Right lobe of liver (tissue), 6 donors: ENCODE data around the gene CCR8. TPM values are rescaled to one million over a fixed set of nuclear protein-coding genes. Genes with fewer than 3 reads are reported as not detected.
"Not testable (repeated sequence)": the region's sequence is repeated elsewhere in the genome, so short reads cannot be mapped to it uniquely, and the experiment has no call there.

Experiments
- ATAC-seq, 4 donors: fragments of 200-7000 bp; cut with Tn5 transposase; one replicate each; pipeline ENCODE4 v1.9.1; 2020; ENCODE audit warnings: mild to moderate bottlenecking in 4 of 4, moderate library complexity in 4 of 4
- DNase-seq, 3 donors: peaks; one replicate each; pipeline ENCODE4 v3.0.0-alpha.2; 2020
- H3K27ac ChIP-seq, 3 donors: fragments of 200-600 bp; one replicate each; pipeline ENCODE4 v1.8.0; 2022
- H3K27me3 ChIP-seq, 2 donors: fragments of 200-600 bp; one replicate each; pipeline ENCODE4 v1.8.0; 2022
- H3K36me3 ChIP-seq, 4 donors: fragments of 200-600 bp; sonication (generic) in 1 of 4; one replicate each; pipeline versions ENCODE4 v1.5.1 to v1.8.0; 2017 to 2022; ENCODE audit warnings: control low read depth in 1 of 4
- H3K4me1 ChIP-seq, 4 donors: fragments of 200-600 bp; sonication (generic) in 1 of 4; one replicate each; pipeline versions ENCODE4 v1.5.1 to v1.8.0; 2017 to 2022; ENCODE audit warnings: control low read depth in 1 of 4
- H3K4me3 ChIP-seq, 3 donors: fragments of 200-600 bp; one replicate each; pipeline ENCODE4 v1.8.0; 2022
- H3K9me3 ChIP-seq, 4 donors: fragments of 200-600 bp; sonication (generic) in 1 of 4; one replicate each; pipeline versions ENCODE4 v1.5.1 to v1.8.0; 2017 to 2022; ENCODE audit warnings: control low read depth in 1 of 4
- CTCF ChIP-seq, 4 donors: fragments of 200-600 bp in 3 of 4; fragments of 450-650 bp in 1 of 4; IDR thresholded peaks; one replicate each; pipeline versions ENCODE4 v1.5.1 to v1.8.0; 2016 to 2022; ENCODE audit warnings: antibody characterized with exemption in 4 of 4, mild to moderate bottlenecking in 2 of 4
- POLR2A ChIP-seq: fragments of 450-650 bp; IDR thresholded peaks from one replicate; pipeline ENCODE4 v1.6.1; 2017; ENCODE audit warnings: antibody characterized with exemption, mild to moderate bottlenecking
- WGBS: methylation state at CpG from one replicate; pipeline ENCODE4 v1.1.6; 2018; ENCODE audit warnings: low coverage, low lambda C conversion rate; ENCODE audit not compliant: insufficient coverage; ENCODE audit errors: missing lambda C conversion rate; 5-methylcytosine and 5-hydroxymethylcytosine counted together
- intact Hi-C, 2 donors: fragments of 100-400 bp; cut with DNase I; formaldehyde crosslinking; loops; one replicate each; pipeline versions ENCODE4 v1.11.2 to v1.14.1; 2022
- total RNA-seq, 6 experiments: library from RNA; depleted of rRNA in 2 of 6; stranded (reverse); fragments of >200 nt in 2 of 6; fragmentation: NEBNext Ultra II Directional in 3 of 6; extraction: Animal tissue kit (Norgen Biotek cat#: 25700) in 3 of 6; gene quantifications; one replicate each; pipeline versions ENCODE4 v1.1.0 to v1.2.4, GENCODE V29; 2016 to 2023
- donor health status: DM: no; HTN: yes; CAD: no.
- donor health status: DM: no; HTN: no; CAD: no.
- donor health status: DM: no; HTN: no; CAD: no.
- donor health status: DM: no; HTN: yes; CAD: no.
- donor health status: DM: no; HTN: yes; CAD: no.

CCR8 gene
- total RNA-seq, 6 experiments from 2014 or later: not detected

- peaks cover 0 to 8% (median 0%) of the 10 kb centered on the region in 4 donors for H3K4me1 ChIP-seq
- no peaks in the 10 kb centered on the region for H3K27me3 ChIP-seq
- no peaks in the 10 kb centered on the region for H3K36me3 ChIP-seq
- no peak for TF ChIP-seq CTCF (IDR thresholded peaks at IDR 0.05)
- TF ChIP-seq POLR2A: no peak
- no peak for ATAC-seq
- no peaks in the 10 kb centered on the region for H3K9me3 ChIP-seq
- WGBS: 40% methylated on average over 1 of the region's 3 CpGs
- no peak overlapping the region for H3K4me3 ChIP-seq
- H3K27ac ChIP-seq: no peak overlapping the region
- intact Hi-C loops: no loop called here
- no peak for DNase-seq
Observed at GRCh38 chr3:39362192-39362591, 32.7 kb downstream of the CCR8 start.

DNA sequence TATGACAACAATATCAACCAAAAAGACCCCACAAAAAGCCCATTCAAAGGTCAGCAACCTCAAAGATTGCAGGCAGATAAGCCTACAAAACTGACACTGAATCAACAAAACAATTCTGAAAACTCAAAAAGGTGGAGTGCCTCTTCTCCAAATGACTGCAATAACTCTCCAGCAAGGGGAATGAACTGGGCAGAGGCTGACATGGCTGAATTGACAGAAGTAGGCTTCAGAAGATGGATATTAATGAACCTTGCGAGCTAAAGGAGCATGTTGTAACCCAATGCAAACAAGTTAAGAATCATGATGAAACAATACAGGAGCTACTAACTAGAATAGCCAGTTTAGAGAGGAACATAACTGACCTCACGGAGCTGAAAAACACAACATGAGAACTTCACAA, 33.3 kb downstream of the CCR8 start:
- no peak for TF ChIP-seq POLR2A
- no peak for TF ChIP-seq CTCF (IDR thresholded peaks at IDR 0.05)
- Histone ChIP-seq H3K27me3 (no peaks in the 10 kb centered on the region), H3K9me3 (no peaks in the 10 kb centered on the region), H3K27ac (no peak overlapping the region), H3K4me3 (no peak overlapping the region), H3K4me1 (peaks cover 0 to 8% (median 0%) of the 10 kb centered on the region in 4 donors), H3K36me3 (no peaks in the 10 kb centered on the region)
- intact Hi-C loops: no loop called here
- WGBS: 51% methylated on average over 2 of the region's 2 CpGs
- ATAC-seq: no peak
- DNase-seq: no peak

DNA sequence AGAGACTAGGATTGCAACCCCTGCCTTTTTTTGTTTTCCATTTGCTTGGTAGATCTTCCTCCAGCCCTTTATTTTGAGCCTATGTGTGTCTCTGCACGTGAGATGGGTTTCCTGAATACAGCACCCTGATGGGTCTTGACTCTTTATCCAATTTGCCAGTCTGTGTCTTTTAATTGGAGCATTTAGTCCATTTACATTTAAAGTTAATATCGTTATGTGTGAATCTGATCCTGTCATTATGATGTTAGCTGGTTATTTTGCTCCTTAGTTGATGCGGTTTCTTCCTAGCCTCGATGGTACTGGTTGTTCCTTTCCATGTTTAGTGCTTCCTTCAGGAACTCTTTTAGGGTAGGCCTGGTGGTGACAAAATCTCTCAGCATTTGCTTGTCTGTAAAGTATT, 40.9 kb downstream of the CCR8 start:
- not testable (repeated sequence) for H3K9me3 ChIP-seq, DNase-seq, H3K27ac ChIP-seq, ATAC-seq, H3K4me1 ChIP-seq, H3K4me3 ChIP-seq, H3K27me3 ChIP-seq, H3K36me3 ChIP-seq
- 85% methylated on average over 4 of the region's 4 CpGs for WGBS
- intact Hi-C loops: loop anchor here in 1 of 2 donors (10.0 kb wide), 1 partner anchor 176 kb away; the partner anchor contains the start of gene XIRP1

DNA sequence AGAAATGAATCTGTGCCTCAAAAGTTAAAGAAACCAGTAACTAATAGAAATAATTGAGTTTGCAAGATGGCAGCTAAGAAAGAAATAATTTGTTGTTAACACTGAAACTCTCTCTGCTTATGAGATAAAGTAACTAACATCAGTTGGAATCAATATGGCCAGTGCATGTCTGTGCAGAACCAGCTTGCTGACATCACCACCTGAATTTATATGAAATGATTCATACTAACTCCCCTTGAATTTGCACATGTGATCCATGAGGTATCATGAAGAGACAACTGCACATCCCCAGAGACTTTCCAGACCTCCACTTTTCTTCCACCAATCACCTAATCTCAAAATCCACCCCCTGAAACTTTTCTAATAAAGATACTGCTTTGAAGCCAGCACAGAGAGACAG, 43.3 kb downstream of the CCR8 start:
- intact Hi-C loops: loop anchor here in 1 of 2 donors (10.0 kb wide), 1 partner anchor 178 kb away; the partner anchor contains the start of gene XIRP1
- TF ChIP-seq POLR2A (no peak), CTCF (IDR thresholded peaks at IDR 0.05) (no peak)
- no peak overlapping the region for H3K4me3 ChIP-seq
- no peaks in the 10 kb centered on the region for H3K27me3 ChIP-seq
- DNase-seq (no peak), ATAC-seq (no peak)
- peaks cover 0 to 3% (median under 1%) of the 10 kb centered on the region in 4 donors for H3K4me1 ChIP-seq
- H3K27ac ChIP-seq: no peak overlapping the region
- H3K36me3 ChIP-seq: no peaks in the 10 kb centered on the region
- no peaks in the 10 kb centered on the region for H3K9me3 ChIP-seq

DNA sequence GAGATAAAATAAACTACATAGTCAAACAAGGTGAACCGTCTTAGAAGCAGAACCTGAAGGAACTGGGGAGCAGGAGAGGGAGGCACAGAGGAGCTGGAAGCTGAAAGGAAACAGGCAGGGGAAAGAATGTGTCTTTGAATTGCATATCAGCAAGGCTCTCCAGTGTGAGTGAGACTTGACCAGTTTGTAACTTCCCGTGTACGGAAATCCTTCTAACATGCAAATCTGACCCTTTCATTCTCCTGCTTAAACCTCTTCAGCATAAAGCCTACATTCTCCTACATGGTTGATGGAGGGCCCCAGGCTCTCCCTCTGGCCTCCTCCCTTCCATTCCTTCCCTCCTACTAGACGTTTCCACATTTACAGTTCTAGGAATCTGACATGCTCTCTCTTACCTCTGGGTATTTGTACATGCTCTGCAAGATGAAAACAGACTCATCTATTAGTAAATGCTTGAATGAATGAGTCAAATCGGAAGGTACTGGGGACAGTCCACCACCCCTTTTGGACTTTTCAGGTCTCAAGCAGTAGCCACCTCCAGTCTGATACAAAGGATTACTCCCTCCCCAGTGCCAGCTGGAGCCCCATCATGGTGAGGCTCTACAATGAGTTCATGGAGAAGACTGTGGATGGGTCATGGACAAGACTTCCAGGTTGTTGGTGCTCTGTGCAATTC, 47.6 kb downstream of the CCR8 start:
- H3K9me3 ChIP-seq: no peaks in the 10 kb centered on the region
- WGBS: 56% methylated on average over 5 of the region's 5 CpGs
- TF ChIP-seq POLR2A: no peak
- TF ChIP-seq CTCF (IDR thresholded peaks at IDR 0.05): no peak
- DNase-seq (no peak), ATAC-seq (peak in 1 of 4 donors; percentile 12)
- H3K36me3 ChIP-seq: no peaks in the 10 kb centered on the region
- intact Hi-C loops: loop anchor here in 1 of 2 donors (10.0 kb wide), 1 partner anchor 182 kb away; the partner anchor contains the start of gene XIRP1
- no peaks in the 10 kb centered on the region for H3K27me3 ChIP-seq
- no peak overlapping the region for H3K27ac ChIP-seq
- peaks cover 0 to 27% (median 6%) of the 10 kb centered on the region in 4 donors for H3K4me1 ChIP-seq
- no peak overlapping the region for H3K4me3 ChIP-seq
